ENCODE data around the gene SLC25A21.

GRCh38 chr14:37187294-37187693 lies 14.9 kb upstream of the SLC25A21 start:
- TF ChIP-seq EZH2 (optimal IDR thresholded peaks at IDR 0.05; ENCODE audit: low read depth, low read length) (no peak), CTCF (IDR thresholded peaks at IDR 0.05; ENCODE audit: low read length) (no peak)

Data from MM.1S (cell line).